NOMO-1 treated with dmso at 0.1 percent for 144 hours (cell line): Measurements from ENCODE around the gene SPECC1.
"Not testable (repeated sequence)": the region's sequence is repeated elsewhere in the genome, so short reads cannot be mapped to it uniquely, and the experiment has no call there.

ENCODE experiments used
- DNase-seq: peaks from one replicate; lab custom pipeline; 2025; ENCODE audit not compliant: unreplicated experiment; lab: John Stamatoyannopoulos, UW

Gene SPECC1

GRCh38 chr17:20091174-20092029 lies 82.2 kb downstream of the SPECC1 start:
- no peak for DNase-seq

GRCh38 chr17:20092261-20092867 lies 83.2 kb downstream of the SPECC1 start:
- no peak for DNase-seq

DNA sequence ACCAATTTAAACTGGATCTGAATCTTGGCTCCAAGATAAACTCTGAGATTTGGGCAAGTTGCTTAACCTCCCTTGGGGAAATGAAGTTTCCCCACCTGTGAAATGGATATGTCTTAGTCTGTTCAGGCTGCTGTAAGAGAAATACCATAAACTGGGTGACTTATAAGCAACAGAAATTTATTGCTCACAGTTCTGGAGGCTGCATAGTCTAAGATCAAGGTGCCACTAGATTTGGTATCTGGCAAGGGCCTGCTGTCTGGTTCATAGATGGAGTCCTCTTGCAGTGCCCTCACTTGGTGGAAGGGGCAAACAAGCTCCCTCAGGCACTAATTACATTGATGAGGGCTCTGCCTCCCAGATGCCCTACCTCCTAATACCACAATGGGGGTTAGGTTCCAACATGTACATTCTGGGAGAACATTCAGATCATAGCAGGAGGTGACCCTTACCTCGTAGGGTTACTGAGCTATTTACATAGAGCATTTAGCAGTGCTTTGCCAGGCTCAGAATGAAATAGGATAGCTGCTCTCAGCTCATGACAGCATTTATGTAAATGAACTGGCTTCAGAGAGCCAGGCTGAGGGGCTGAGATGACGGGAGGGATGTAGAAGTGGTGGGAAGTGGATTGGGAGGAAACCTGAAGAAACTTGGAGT lies 83.9 kb downstream of the SPECC1 start:
- DNase-seq = no peak

- no peak for DNase-seq
Measured at GRCh38 chr17:20094777-20095176, 85.6 kb downstream of the SPECC1 start.

GRCh38 chr17:20095336-20096080 lies 86.3 kb downstream of the SPECC1 start:
- no peak for DNase-seq

DNA sequence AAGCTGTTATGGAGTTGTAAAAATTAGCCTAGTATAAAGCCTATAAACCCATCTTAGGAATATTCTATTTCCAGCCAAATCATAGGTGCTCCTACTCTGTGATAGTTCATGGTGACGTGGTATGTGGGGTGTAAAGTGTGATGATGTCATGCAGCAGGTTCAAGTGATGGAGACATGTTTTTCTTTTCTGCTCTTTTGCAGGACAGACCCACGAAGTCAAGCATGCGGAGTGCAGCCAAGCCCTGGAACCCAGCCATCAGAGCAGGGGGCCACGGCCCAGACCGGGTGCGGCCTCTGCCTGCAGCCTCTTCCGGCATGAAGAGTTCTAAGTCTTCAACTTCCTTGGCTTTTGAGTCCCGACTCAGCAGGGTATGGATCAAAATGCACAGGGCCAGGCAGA lies 87.3 kb downstream of the SPECC1 start:
- DNase-seq = no peak

GRCh38 chr17:20097330-20097729 lies 88.2 kb downstream of the SPECC1 start:
- DNase-seq = no peak

- DNase-seq = no peak
Measured at GRCh38 chr17:20098314-20098713, 89.2 kb downstream of the SPECC1 start.

GRCh38 chr17:20100806-20101205 lies 91.6 kb downstream of the SPECC1 start:
- not testable (repeated sequence) for DNase-seq

- DNase-seq = no peak
Measured at GRCh38 chr17:20103454-20104446, 94.6 kb downstream of the SPECC1 start.

GRCh38 chr17:20105539-20106280 lies 96.6 kb downstream of the SPECC1 start:
- DNase-seq = no peak

- DNase-seq = not testable (repeated sequence)
Measured at GRCh38 chr17:20106446-20106845, 97.3 kb downstream of the SPECC1 start.

DNA sequence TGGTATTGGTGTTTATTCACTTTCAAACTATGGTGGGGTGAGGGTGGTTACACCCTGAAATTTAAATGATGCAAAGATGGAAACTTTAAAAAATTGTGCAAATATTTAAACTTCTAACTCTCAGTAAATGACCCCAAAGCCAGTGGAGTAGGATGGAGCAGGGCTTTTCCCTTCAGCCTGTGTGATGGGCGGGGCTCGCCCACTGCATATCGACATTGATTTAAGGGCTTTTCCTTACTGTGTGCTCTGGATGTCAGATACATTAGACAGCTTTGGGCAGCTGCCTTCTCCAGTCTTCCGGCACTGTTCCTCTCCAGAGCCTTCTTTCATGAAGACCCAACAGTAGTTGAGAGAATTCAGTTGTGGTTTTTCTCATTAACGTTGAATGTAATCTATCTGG lies 99.9 kb downstream of the SPECC1 start:
- no peak for DNase-seq

DNA sequence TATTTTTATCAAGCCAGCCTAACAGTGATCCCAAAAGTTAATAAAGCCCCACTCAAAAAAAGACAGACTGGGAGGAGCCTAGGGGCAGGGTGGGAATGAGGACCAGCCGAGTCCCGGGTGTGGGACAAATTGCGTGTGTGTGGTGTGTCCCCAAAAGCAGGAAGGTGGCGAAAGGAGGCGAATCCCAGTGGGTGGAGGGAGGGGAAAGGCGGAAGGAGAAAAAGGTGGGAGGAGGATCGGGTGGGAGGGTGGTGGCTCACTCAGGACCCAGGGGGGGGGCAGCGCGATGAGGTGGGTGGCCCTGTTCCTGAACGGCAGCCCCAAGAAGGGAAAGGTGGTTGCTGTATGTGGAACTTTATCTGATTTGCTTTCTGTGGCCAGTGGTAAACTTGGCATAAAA lies 102.4 kb downstream of the SPECC1 start:
- no peak for DNase-seq

GRCh38 chr17:20114466-20114865 lies 105.3 kb downstream of the SPECC1 start:
- no peak for DNase-seq

DNA sequence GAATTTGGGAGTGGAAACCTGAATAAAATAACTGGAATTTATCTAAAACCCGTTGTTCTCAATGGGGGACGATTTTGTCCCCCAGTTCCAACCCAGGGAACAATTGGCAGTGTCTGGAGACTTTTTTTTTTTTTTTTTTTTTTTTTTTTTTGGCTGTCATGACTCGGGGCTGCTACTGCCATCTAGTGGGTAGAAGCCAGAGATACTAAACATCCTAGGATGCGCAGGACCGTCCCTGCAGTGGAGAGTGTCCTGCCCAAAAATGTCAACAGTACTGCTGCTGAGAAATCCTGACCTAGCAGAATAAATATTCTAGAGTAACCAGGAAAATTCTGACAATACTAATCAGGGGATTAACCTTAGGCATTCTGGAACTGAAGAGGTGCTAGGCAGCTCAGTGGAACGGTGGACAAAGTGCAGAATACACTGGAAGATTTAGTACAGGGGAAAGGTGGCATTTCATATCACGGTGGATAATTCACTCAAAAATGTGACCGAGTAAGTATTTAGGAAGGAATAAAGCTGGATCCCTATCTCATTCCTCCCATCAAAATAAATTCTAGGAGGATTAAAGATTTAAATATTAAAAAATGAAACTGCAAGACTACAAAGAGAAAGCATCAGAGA lies 107.6 kb downstream of the SPECC1 start:
- no peak for DNase-seq

DNA sequence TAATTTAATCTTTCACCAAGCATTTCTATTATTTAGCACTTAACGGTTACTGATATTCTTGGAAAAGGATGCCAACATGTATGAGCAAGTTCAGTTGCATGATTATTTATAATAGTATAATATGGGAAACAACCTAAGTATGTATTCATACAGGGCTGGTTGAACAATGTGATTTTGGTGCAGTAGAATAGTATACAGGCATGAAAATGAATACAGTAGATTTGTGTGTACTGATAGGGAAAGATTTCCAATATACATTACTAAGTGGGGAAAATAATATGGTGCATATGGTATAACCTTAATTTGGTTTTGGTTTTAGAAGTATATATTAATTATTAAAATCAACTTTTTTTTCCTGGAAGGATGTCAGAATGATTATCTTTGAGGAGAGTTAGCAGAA lies 109.1 kb downstream of the SPECC1 start:
- no peak for DNase-seq

GRCh38 chr17:20120836-20121235 lies 111.7 kb downstream of the SPECC1 start:
- DNase-seq = no peak
